ENCODE measurements around the gene HOXA7. TPM values are rescaled to one million over a fixed set of nuclear protein-coding genes. Genes with fewer than 3 reads are reported as not detected.

The HOXA7 gene
- total and polyA plus RNA-seq, 10 of the 15 experiments (the other 5 are each of a cell fraction or from before 2014, with no cell fraction given): not detected

- Histone ChIP-seq H3K9me3 (replicated peaks; ENCODE audit: control insufficient read depth, insufficient read depth, low read length) (peaks cover 2% of the 10 kb centered on the region; the same call in 1 of the 3 replicates), H4K20me1 (ENCODE audit: control insufficient read depth, insufficient read depth) (no peaks in the 10 kb centered on the region), H3K9ac (ENCODE audit: control insufficient read depth, insufficient read depth, low read length) (no peak overlapping the region), H3K36me3 (ENCODE audit: control insufficient read depth in 2 of 2, insufficient read depth in 2 of 2, low read length in 1 of 2) (no peaks in the 10 kb centered on the region), H3K4me2 (ENCODE audit: control insufficient read depth, insufficient read depth) (no peak overlapping the region), H3K4me1 (ENCODE audit: control insufficient read depth, insufficient read depth, low read length) (no peaks in the 10 kb centered on the region), H2AFZ (ENCODE audit: control insufficient read depth, low read depth, low read length) (no peak overlapping the region), H3K27ac (ENCODE audit: control insufficient read depth, insufficient read depth) (no peak overlapping the region), H3K27me3 (replicated peaks in 1 of 2; ENCODE audit: control insufficient read depth in 2 of 2, insufficient read depth in 2 of 2, low read length in 1 of 2) (peaks cover 19 to 44% of the 10 kb centered on the region in 2 experiments), H3K79me2 (ENCODE audit: control insufficient read depth, insufficient read depth, low read length) (no peaks in the 10 kb centered on the region), H3K4me3 (no peak overlapping the region)
- intact Hi-C loops (cut with micrococcal nuclease; ENCODE audit: unreplicated experiment): loop anchor here (5.0 kb wide), 2 partner anchors 307 to 1272 kb away; no protein-coding TSS in a partner anchor
- BruUV-seq (replicated peaks): no TSS peak
- WGBS (ENCODE audit: insufficient coverage, insufficient replicate concordance, low lambda C conversion rate, missing lambda C conversion rate): 10% methylated on average over 12 of the region's 12 CpGs
- DNase-seq (ENCODE audit: low read depth, low spot score): no peak
- ChIA-PET POLR2A (no interaction called here), SMC1A (ENCODE audit: uncharacterized antibody, unreplicated experiment) (no interaction called here), CTCF (interaction anchor here (3.8 to 4.6 kb wide), 2 partner anchors 307 to 475 kb away, joined by 48 to 49 read pairs; no protein-coding TSS in a partner anchor), RAD21 (ENCODE audit: unreplicated experiment) (interaction anchor here (0.7 to 3.8 kb wide), 2 partner anchors 482 to 656 kb away, joined by 3 to 46 read pairs; no protein-coding TSS in a partner anchor)
- ATAC-seq: no peak
- TF ChIP-seq RBBP5 (conservative IDR thresholded peaks at IDR 0.05) (no peak), HCFC1 (IDR thresholded peaks at IDR 0.05; ENCODE audit: low read length) (no peak), EZH2 (IDR thresholded peaks at IDR 0.05; ENCODE audit: borderline replicate concordance, control insufficient read depth, low read depth, low read length) (0 out of 2 replicates have a peak, but pooled peaks have one; percentile 52)
- FAIRE-seq: no peak
- in situ Hi-C loops (cut with MboI): loop anchor here (25.0 kb wide), 1 partner anchor 1077 kb away; no protein-coding TSS in a partner anchor
These were observed 7.5 kb upstream of the HOXA7 start for GRCh38 chr7:27164045-27164366.

- H3K4me2 ChIP-seq (ENCODE audit: control insufficient read depth, insufficient read depth): no peak overlapping the region
- no peak overlapping the region for H3K4me3 ChIP-seq
- RAD21 ChIA-PET (ENCODE audit: unreplicated experiment): interaction anchor here (0.8 to 3.8 kb wide), 7 partner anchors 304 to 798 kb away, joined by 3 to 46 read pairs (median 3); no protein-coding TSS in a partner anchor
- BruUV-seq (replicated peaks): no TSS peak
- in situ Hi-C loops (cut with MboI) (loop anchor here (25.0 kb wide), 1 partner anchor 1076 kb away; no protein-coding TSS in a partner anchor), intact Hi-C loops (cut with micrococcal nuclease; ENCODE audit: unreplicated experiment) (loop anchor here (5.0 kb wide), 2 partner anchors 306 to 1271 kb away; no protein-coding TSS in a partner anchor)
- H4K20me1 ChIP-seq (ENCODE audit: control insufficient read depth, insufficient read depth): no peaks in the 10 kb centered on the region
- H3K4me1 ChIP-seq (ENCODE audit: control insufficient read depth, insufficient read depth, low read length): no peaks in the 10 kb centered on the region
- SMC1A ChIA-PET (ENCODE audit: uncharacterized antibody, unreplicated experiment): interaction anchor here (0.8 to 1.4 kb wide), 3 partner anchors 13 to 794 kb away, joined by 3 to 5 read pairs (median 5); no protein-coding TSS in a partner anchor
- no peak overlapping the region for H3K9ac ChIP-seq (ENCODE audit: control insufficient read depth, insufficient read depth, low read length)
- TF ChIP-seq MEF2A (IDR thresholded peaks at IDR 0.05; ENCODE audit: insufficient read depth, low read depth, low read length): no peak
- TF ChIP-seq SMAD5 (IDR thresholded peaks at IDR 0.05; ENCODE audit: low read depth): no peak
- no peak for TF ChIP-seq DPF2 (IDR thresholded peaks at IDR 0.05)
- TF ChIP-seq, protein P1, sequence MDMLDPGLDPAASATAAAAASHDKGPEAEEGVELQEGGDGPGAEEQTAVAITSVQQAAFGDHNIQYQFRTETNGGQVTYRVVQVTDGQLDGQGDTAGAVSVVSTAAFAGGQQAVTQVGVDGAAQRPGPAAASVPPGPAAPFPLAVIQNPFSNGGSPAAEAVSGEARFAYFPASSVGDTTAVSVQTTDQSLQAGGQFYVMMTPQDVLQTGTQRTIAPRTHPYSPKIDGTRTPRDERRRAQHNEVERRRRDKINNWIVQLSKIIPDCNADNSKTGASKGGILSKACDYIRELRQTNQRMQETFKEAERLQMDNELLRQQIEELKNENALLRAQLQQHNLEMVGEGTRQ (IDR thresholded peaks at IDR 0.05; ENCODE audit: borderline replicate concordance, low read depth, low read length): no peak
- no peak for TF ChIP-seq BCL3 (IDR thresholded peaks at IDR 0.05; ENCODE audit: borderline replicate concordance, insufficient read depth, low read depth, low read length, poor library complexity, severe bottlenecking)
- no peak for TF ChIP-seq CTCF (IDR thresholded peaks at IDR 0.05 in 2 of 3, conservative IDR thresholded peaks at IDR 0.05 in 1 of 3; ENCODE audit: control insufficient read depth in 2 of 3, extremely low read depth in 1 of 3, insufficient read depth in 1 of 3, low read depth in 3 of 3, low read length in 3 of 3)
- no peak for TF ChIP-seq RFX5 (IDR thresholded peaks at IDR 0.05; ENCODE audit: low read depth, low read length)
- FAIRE-seq: no peak
- H3K27ac ChIP-seq (ENCODE audit: control insufficient read depth, insufficient read depth): no peak overlapping the region
- H3K9me3 ChIP-seq (replicated peaks; ENCODE audit: control insufficient read depth, insufficient read depth, low read length): peaks cover 2% of the 10 kb centered on the region; the same call in 1 of the 3 replicates
- POLR2A ChIA-PET: no interaction called here
- WGBS (ENCODE audit: insufficient coverage, insufficient replicate concordance, low lambda C conversion rate, missing lambda C conversion rate): 53% methylated on average over 23 of the region's 24 CpGs
- no peak for ATAC-seq
- CTCF ChIA-PET: interaction anchor here (0.9 to 4.6 kb wide), 6 partner anchors 13 to 794 kb away, joined by 3 to 100 read pairs (median 40); partner anchors contain the start of gene HOXA3
- no peak overlapping the region for H2AFZ ChIP-seq (ENCODE audit: control insufficient read depth, low read depth, low read length)
- DNase-seq (ENCODE audit: low read depth, low spot score): no peak
- peaks cover 18 to 43% of the 10 kb centered on the region in 2 experiments for H3K27me3 ChIP-seq (replicated peaks in 1 of 2; ENCODE audit: control insufficient read depth in 2 of 2, insufficient read depth in 2 of 2, low read length in 1 of 2)
- H3K79me2 ChIP-seq (ENCODE audit: control insufficient read depth, insufficient read depth, low read length): no peaks in the 10 kb centered on the region
- H3K36me3 ChIP-seq (ENCODE audit: control insufficient read depth in 2 of 2, insufficient read depth in 2 of 2, low read length in 1 of 2): no peaks in the 10 kb centered on the region
These were observed 7.0 kb upstream of the HOXA7 start for GRCh38 chr7:27163288-27164044.
